NCI-H1092 (cell line): ENCODE data around the gene METTL23.
"Not testable (repeated sequence)": the region's sequence is repeated elsewhere in the genome, so short reads cannot be mapped to it uniquely, and the experiment has no call there.

Experiments used
- DNase-seq: peaks from one replicate; lab custom pipeline; 2025; lab: John Stamatoyannopoulos, UW

METTL23 gene

DNA sequence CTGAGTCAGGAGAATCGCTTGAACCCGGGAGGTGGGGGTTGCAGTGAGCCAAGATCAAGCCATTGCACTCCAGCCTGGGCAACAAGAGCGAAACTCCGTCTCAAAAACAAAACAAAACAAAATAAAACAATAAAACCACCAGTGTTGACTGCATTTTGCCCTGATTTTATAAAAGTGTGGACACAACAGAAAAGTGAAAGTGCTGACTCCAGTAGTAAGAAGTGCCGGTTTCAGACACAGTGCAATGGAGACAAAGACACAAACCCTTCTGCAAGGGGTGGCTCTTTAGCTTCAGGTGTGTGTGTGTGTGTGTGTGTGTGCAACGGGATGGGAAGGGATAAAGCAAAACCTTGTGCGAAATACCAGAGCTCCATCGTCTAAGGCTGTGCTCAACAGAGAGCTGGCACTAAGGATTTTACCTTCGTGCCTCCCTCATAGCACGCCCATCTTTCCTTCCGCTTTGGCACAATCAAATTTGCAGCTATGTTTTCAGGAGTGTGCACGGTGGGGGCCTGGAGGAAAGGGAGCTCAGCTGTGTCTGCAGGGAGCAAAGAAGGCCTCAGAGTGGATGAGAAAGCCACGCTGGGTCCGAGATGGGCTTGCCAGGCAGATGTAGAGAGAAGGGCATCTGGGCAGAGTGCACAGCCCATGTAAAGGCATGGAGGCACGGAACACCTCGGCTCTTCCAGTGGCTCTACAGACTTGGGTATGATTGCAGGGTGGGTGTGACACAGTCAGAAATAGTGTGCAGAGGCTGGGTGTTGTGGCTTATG is 31.4 kb upstream of the METTL23 start:
- DNase-seq = no peak

- no peak for DNase-seq
These were observed 29.6 kb upstream of the METTL23 start for GRCh38 chr17:76696763-76697701.

- DNase-seq = no peak
These were observed 28.8 kb upstream of the METTL23 start for GRCh38 chr17:76697702-76698465.

GRCh38 chr17:76698466-76698977 is 28.1 kb upstream of the METTL23 start:
- DNase-seq = not testable (repeated sequence)

GRCh38 chr17:76700270-76700616 is 26.4 kb upstream of the METTL23 start:
- DNase-seq = no peak

- no peak for DNase-seq
These were observed 25.8 kb upstream of the METTL23 start for GRCh38 chr17:76700617-76701470.

- no peak for DNase-seq
These were observed 25.1 kb upstream of the METTL23 start for GRCh38 chr17:76701471-76701967.

- no peak for DNase-seq
These were observed 24.6 kb upstream of the METTL23 start for GRCh38 chr17:76702076-76702475.

- no peak for DNase-seq
These were observed 23.6 kb upstream of the METTL23 start for GRCh38 chr17:76702941-76703637.

- DNase-seq = no peak
These were observed 21.8 kb upstream of the METTL23 start for GRCh38 chr17:76704805-76705204.

DNA sequence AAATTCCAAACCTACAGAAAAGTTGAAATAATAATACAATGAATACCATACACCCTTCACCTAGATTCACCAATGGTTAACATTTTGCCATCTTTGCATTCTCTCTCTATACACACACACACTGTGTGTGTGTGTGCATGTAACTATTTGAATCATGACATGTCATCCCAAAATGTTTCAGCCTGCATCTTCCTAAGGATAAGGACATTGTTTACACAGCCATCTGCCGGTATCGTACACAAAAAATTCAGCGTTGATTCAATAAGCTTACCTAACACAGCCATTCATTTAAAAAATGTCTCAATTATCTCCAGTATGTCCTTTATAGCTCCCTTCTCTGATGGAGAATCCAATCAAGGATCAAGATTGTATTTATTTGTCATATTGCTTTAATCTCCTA is 19.8 kb upstream of the METTL23 start:
- no peak for DNase-seq

GRCh38 chr17:76707985-76708807 is 18.4 kb upstream of the METTL23 start:
- no peak for DNase-seq

DNA sequence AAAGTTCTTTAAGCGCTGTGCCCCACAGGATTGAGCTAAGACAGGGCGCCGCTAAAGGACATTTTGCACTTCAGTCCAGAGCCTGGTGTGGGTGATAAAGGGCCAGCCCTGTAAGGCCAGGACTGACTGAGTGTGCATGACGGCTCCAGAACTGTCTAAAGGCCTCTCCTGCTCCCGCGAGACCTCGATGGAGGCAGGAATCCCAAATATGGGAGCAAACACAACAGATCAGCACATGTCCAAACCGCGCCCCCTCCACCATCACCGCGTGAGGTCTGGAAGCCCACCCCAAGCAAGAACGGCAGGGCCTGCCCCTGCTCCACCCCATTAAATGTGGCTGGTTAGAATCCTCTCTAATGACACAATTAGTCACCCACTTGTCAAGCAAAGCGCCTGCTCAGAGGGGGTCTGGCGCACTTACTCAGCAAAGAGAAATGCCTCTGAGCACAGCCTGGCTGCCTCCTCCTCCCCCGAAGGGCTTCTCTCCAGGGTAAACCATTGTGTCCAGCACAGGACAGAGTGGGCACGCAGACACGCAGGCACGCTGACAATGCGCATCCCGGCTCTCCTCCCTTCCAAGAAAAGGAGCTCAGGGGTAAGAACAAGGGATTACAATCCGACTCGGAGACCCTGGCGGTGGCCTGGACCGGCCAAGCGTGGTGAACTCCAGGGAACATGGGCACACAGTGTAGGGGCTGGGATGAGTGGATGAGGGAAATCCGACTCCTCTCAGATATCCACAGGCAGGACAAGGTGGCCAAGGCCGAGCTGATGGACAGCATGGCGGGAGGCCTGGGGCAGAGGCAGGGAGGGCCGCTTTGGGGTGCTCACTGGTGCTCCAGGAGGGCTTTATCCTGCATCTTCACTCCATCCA is 17.3 kb upstream of the METTL23 start:
- DNase-seq = no peak

- DNase-seq = not testable (repeated sequence)
These were observed 16.4 kb upstream of the METTL23 start for GRCh38 chr17:76709951-76710862.

GRCh38 chr17:76710863-76711611 is 15.6 kb upstream of the METTL23 start, which contains the start of gene MXRA7:
Gene MXRA7 (minus strand): TSS chr17:76710965. CDS start chr17:76710946, 19 bp downstream.
- DNase-seq = peak; percentile 23

- DNase-seq = not testable (repeated sequence)
These were observed 14.3 kb upstream of the METTL23 start for GRCh38 chr17:76712321-76712720.
